Brain microvascular endothelial cell (primary cell): ENCODE results near the gene BBS9.
"Not testable (repeated sequence)": the region's sequence is repeated elsewhere in the genome, so short reads cannot be mapped to it uniquely, and the experiment has no call there.

Experiments used
- DNase-seq: peaks from one replicate; pipeline ENCODE4 v3.0.0-alpha.2; 2020
- H3K27ac ChIP-seq: fragments of 250-450 bp; sonication (Bioruptor Pico); 2 replicates; pipeline ENCODE4 v1.5.1; 2020; ENCODE audit warnings: mild to moderate bottlenecking, moderate library complexity
- H3K27me3 ChIP-seq: fragments of 250-450 bp; sonication (Bioruptor Pico); replicated peaks from 2 replicates; pipeline ENCODE4 v1.5.1; 2020; ENCODE audit warnings: mild to moderate bottlenecking
- H3K36me3 ChIP-seq: fragments of 250-450 bp; sonication (Bioruptor Pico); replicated peaks from 2 replicates; pipeline ENCODE4 v1.5.1; 2020; ENCODE audit warnings: mild to moderate bottlenecking
- H3K4me3 ChIP-seq: 2 replicates; pipeline ENCODE4 v1.5.1; 2011; ENCODE audit warnings: low read depth, mild to moderate bottlenecking, control low read depth, low read length, moderate library complexity
- in situ Hi-C: cut with HindIII; loops from 2 replicates; pipeline ENCODE4 v1.10.0; 2017; ENCODE audit warnings: low sequenced_read_pairs, low pct_ligation_motif_present
- TF ChIP-seq, protein P1 (sequence below): IDR thresholded peaks from 2 replicates; pipeline ENCODE4 v1.5.1; 2011; ENCODE audit warnings: low read depth, mild to moderate bottlenecking, moderate library complexity, low read length, control low read depth, inconsistent platforms; ENCODE audit errors: missing control alignments

BBS9 gene

DNA sequence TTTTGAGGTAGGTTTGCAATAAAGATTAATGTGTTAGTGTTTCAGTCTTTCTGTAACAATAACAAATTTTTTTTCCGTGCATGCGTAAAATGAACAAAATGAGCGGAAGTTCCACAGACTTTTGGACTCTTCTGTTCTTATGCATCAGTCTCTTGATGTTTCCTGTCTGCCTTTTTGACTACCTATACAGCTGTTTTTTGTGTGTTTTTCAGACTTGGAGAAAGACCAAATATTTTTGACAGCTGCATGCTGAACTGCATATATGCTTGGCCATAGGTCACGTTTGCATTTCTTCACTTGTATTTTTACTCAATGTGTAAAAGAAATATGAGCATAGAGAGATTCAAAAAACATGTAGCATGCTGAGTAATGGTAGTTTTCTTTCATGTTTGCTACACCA, 119.3 kb downstream of the BBS9 start:
- Histone ChIP-seq H3K36me3 (no peaks in the 10 kb centered on the region), H3K4me3 (no peak overlapping the region), H3K27me3 (no peaks in the 10 kb centered on the region), H3K27ac (no peak overlapping the region)
- in situ Hi-C loops: no loop called here
- TF ChIP-seq, protein P1, sequence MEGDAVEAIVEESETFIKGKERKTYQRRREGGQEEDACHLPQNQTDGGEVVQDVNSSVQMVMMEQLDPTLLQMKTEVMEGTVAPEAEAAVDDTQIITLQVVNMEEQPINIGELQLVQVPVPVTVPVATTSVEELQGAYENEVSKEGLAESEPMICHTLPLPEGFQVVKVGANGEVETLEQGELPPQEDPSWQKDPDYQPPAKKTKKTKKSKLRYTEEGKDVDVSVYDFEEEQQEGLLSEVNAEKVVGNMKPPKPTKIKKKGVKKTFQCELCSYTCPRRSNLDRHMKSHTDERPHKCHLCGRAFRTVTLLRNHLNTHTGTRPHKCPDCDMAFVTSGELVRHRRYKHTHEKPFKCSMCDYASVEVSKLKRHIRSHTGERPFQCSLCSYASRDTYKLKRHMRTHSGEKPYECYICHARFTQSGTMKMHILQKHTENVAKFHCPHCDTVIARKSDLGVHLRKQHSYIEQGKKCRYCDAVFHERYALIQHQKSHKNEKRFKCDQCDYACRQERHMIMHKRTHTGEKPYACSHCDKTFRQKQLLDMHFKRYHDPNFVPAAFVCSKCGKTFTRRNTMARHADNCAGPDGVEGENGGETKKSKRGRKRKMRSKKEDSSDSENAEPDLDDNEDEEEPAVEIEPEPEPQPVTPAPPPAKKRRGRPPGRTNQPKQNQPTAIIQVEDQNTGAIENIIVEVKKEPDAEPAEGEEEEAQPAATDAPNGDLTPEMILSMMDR: no peak
- DNase-seq: no peak

DNA sequence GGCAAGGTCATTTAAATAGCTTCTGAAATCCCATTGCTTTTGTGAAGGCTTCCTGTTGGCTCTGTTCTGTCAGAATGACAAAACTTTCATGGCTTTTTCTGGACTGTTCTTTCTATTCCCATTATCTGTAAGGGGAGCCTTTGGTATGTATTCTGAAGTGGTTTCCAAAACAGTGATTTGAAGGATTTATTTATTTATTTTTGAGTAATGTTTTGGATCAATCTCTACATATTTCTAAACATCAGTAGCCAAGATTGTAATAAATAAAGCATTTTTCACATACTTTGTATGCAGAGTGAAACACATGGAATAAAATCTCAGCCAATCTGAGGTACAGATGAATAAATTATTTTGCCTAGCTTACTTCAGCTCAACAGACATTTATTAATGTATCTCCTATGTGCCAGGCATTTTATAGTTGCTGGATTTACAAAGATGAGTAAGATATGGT, 121.1 kb downstream of the BBS9 start:
- peak overlapping the region; percentile 39 for H3K27ac ChIP-seq

DNA sequence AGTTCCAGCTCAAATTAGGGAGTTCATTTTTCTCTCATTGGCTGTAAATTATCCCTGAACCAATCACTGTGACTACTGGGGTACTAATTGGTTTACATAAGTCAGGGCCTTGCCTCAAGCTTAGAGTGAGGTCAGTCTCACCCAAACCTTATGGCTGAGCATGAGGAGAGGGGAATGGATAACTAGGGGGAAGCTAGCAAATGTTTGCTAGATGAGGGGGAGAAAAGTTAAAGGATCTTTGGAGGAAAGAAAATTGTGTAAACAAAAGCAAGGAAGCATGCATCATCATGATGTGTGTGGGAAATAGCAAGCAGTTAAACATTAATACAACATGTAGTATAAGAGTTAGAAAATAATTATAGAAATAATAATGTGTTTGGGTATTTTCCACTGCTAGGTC, 121.9 kb downstream of the BBS9 start:
- in situ Hi-C loops: no loop called here
- no peaks in the 10 kb centered on the region for H3K36me3 ChIP-seq
- TF ChIP-seq, protein P1: no peak
- no peak overlapping the region for H3K27ac ChIP-seq
- no peak overlapping the region for H3K4me3 ChIP-seq
- DNase-seq: no peak
- no peaks in the 10 kb centered on the region for H3K27me3 ChIP-seq

More for the DNA sequence above, 121.1 kb downstream of the BBS9 start:
- Histone ChIP-seq H3K4me3 (no peak overlapping the region), H3K27me3 (no peaks in the 10 kb centered on the region), H3K36me3 (no peaks in the 10 kb centered on the region)
- TF ChIP-seq, protein P1: no peak
- in situ Hi-C loops: no loop called here
- peak; percentile 60 for DNase-seq

DNA sequence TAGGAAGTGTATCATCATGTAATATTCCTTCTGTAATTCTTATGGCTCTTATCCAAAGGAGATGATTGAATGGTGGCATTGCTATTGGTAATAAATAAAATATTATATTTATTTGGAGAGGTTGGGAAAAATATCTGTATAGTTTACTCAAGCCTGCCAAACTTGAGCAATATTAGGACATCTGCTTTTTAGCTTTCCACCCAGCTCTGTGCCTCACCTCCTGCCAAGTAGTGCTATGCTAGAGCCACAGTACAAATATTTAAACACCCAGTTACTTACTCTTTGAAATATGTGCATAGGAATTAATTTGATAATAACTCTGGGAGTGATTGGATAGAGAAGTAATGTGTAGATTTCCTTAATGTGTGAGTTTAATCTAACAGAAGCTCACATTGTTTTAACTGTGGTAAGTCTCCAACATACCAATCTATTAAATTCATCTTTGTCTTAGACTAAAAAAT, 129.2 kb downstream of the BBS9 start:
- in situ Hi-C loops: no loop called here
- TF ChIP-seq, protein P1: no peak
- no peak overlapping the region for H3K4me3 ChIP-seq
- no peaks in the 10 kb centered on the region for H3K27me3 ChIP-seq
- no peaks in the 10 kb centered on the region for H3K36me3 ChIP-seq
- peak; percentile 8 for DNase-seq
- H3K27ac ChIP-seq: no peak overlapping the region

DNA sequence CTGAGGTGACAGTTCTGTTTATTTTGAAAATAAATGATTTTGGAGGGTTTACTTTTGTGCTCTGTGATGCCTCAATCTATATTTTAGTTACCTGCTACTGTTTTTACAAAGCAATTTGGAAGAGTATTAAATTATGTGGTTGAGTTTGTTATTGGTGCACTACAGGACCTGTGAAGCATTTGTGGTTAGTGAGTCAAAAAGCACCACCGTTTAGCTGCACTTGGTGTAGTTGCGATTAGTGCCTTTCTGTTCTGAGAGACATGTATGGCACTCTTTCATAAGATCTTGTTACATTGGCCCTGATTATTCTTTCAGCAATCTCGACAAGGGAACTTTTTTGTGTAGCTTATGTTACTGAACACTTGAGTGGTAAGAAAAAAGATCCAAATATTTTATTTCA, 132.2 kb downstream of the BBS9 start:
- Histone ChIP-seq H3K36me3 (no peaks in the 10 kb centered on the region), H3K4me3 (no peak overlapping the region), H3K27me3 (no peaks in the 10 kb centered on the region), H3K27ac (no peak overlapping the region)
- DNase-seq: peak; percentile 32
- in situ Hi-C loops: no loop called here
- TF ChIP-seq, protein P1: no peak

DNA sequence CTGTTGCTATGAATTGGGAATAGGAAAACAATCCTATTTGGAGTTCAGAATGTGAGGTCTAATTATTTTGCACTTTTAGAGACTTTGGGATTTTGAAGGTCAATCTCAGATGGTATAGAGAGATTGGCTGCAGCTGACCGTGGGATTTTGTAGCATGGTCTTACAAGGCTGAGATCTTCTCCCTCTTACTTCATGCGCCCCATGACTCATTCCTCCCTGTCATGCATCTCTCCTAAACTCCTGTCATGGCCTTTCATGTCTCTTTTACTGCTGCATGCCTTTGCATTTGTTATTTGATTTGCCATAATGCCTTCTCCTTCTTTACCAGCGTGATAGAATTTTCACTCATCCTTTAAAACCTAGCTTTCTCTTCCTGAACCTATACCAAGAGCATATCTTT, 133.1 kb downstream of the BBS9 start:
- H3K4me3 ChIP-seq: no peak overlapping the region
- peak; percentile 31 for DNase-seq
- no peaks in the 10 kb centered on the region for H3K36me3 ChIP-seq
- TF ChIP-seq, protein P1: no peak
- H3K27me3 ChIP-seq: no peaks in the 10 kb centered on the region
- H3K27ac ChIP-seq: no peak overlapping the region
- in situ Hi-C loops: no loop called here

DNA sequence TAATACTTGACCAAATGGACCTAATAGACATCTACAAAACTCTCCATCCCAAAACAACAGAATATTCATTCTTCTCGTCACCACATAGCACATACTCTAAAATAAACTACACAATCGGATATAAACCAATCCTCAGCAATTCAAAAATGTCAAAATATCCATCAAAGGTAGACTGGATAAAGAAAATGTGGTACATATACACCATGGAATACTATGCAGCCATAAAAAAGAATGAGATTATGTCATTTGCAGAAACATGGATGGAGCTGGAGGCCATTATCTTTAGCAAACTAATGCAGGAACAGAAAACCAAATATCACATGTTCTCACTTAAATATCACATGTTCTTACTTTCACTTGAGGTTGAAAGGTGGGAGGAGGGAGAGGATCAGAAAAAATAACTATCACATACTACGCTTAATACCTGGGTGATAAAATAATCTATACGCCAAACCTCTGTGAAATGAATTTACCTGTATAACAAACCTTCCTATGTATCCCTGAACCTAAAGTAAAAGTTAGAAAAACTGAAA, 142.5 kb downstream of the BBS9 start:
- in situ Hi-C loops, H3K36me3 ChIP-seq, H3K4me3 ChIP-seq, H3K27ac ChIP-seq, DNase-seq, H3K27me3 ChIP-seq: not testable (repeated sequence)
